Kidney epithelial cell (primary cell): Measurements from ENCODE around the gene DIP2C. TPM values are rescaled to one million over a fixed set of nuclear protein-coding genes. Genes with fewer than 3 reads are reported as not detected.

ENCODE experiments used
- DNase-seq: peaks from one replicate; pipeline ENCODE4 v3.0.0-alpha.2; 2010; ENCODE audit warnings: low read depth
- H3K27me3 ChIP-seq: 2 replicates; pipeline ENCODE4 v1.6.0; 2011; ENCODE audit warnings: low read length; ENCODE audit not compliant: control insufficient read depth, insufficient read depth
- H3K36me3 ChIP-seq: 2 replicates; pipeline ENCODE4 v1.5.1; 2011; ENCODE audit warnings: low read length; ENCODE audit not compliant: control insufficient read depth, insufficient read depth
- H3K4me3 ChIP-seq: 2 replicates; pipeline ENCODE4 v1.5.1; 2011; ENCODE audit warnings: low read depth, mild to moderate bottlenecking, control low read depth, low read length
- total RNA-seq: library from RNA; depleted of rRNA; stranded (reverse); fragments of >200 nt; gene quantifications from 2 replicates; pipeline ENCODE4 v1.2.3, GENCODE V29; 2015
- TF ChIP-seq, protein P1 (sequence below): IDR thresholded peaks from 2 replicates; pipeline ENCODE4 v1.5.1; 2011; ENCODE audit warnings: mild to moderate bottlenecking, moderate library complexity, low read length, control low read depth, inconsistent platforms; ENCODE audit not compliant: insufficient read depth, poor library complexity, severe bottlenecking

DIP2C gene
- total RNA-seq, 1 donor from 2014 or later, result 19.2 TPM

DNA sequence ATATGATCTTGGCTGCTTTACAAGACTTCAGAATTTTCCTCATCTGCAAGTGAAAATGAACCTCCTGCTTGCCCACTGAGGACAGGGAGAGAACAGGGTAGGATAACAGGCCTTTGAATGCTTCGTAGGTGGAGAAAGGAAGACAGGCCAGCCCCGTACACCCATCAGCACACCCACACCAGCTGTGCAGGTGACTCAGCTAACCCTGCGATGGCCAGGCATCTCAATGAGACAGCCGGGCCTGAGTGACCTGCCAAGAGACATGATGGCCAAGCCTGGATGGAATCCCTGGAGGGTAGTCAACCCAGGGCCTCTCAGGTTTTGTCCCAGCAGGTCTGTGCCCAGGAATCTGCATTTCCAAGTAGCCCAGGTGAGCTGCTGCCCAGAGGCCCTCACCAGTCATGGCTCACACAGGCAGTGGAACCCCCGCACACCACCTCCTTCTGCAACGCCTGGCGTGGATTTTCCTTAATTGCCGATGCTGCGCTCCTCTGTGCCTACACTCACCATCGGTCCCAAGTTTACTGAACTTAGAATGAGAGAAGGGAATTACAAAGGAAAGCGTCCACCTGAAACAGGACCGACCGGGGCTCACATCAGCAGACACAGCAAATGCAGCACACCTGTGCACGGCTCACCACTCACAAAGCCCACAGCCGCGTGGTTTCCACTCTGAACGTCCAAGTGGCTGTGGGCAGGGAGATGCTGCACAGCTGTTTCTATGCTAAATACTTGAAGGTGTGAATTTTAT, 163.7 kb downstream of the DIP2C start:
- H3K27me3 ChIP-seq, result no peaks in the 10 kb centered on the region
- H3K4me3 ChIP-seq, result no peak overlapping the region
- no peaks in the 10 kb centered on the region for H3K36me3 ChIP-seq
- TF ChIP-seq, protein P1, sequence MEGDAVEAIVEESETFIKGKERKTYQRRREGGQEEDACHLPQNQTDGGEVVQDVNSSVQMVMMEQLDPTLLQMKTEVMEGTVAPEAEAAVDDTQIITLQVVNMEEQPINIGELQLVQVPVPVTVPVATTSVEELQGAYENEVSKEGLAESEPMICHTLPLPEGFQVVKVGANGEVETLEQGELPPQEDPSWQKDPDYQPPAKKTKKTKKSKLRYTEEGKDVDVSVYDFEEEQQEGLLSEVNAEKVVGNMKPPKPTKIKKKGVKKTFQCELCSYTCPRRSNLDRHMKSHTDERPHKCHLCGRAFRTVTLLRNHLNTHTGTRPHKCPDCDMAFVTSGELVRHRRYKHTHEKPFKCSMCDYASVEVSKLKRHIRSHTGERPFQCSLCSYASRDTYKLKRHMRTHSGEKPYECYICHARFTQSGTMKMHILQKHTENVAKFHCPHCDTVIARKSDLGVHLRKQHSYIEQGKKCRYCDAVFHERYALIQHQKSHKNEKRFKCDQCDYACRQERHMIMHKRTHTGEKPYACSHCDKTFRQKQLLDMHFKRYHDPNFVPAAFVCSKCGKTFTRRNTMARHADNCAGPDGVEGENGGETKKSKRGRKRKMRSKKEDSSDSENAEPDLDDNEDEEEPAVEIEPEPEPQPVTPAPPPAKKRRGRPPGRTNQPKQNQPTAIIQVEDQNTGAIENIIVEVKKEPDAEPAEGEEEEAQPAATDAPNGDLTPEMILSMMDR, result no peak
- no peak for DNase-seq

DNA sequence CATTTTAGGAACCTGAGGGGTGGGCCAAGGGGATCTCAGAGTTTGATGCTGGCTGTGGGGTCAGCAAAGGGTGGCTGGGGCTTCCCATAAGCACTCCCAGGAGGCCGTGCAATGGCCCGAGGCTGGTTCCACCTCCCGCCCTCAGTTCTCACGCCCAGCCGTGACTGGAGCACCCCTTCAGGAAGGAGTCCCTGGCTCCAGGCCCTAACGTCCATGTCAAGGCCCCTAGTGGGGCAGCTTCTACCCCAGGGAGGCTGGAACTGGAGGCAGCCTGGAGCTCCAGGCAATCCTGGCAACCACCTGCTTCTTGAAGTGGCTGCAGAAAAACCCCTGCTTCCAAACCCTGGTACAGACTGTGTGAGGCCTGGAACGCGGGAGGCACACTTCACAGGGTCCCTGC, 165.5 kb downstream of the DIP2C start:
- no peak for DNase-seq
- TF ChIP-seq, protein P1, result no peak
- H3K36me3 ChIP-seq, result no peaks in the 10 kb centered on the region
- H3K4me3 ChIP-seq, result no peak overlapping the region
- H3K27me3 ChIP-seq, result no peaks in the 10 kb centered on the region

DNA sequence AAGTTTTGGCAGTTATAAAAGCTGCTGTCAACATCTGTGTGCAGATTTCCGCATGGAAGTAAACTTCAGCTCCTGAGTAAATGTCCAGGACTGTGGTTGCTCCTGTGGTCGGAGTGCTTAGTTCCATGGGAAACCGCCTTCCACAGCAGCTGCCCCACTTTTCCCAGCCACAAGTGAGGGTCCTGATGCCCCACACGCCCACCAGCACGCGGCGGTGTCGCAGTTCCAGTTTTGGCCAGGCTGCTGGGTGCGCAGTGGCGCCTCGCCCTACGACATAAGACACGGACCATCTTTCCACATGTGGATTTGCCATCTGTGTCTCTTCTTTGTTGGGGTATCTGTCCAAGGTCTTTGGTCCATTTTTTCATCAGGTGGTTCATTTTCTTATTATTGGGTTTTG, 167.1 kb downstream of the DIP2C start:
- TF ChIP-seq, protein P1, result no peak
- Histone ChIP-seq H3K36me3 (no peaks in the 10 kb centered on the region), H3K27me3 (no peaks in the 10 kb centered on the region), H3K4me3 (no peak overlapping the region)
- DNase-seq, result no peak

DNA sequence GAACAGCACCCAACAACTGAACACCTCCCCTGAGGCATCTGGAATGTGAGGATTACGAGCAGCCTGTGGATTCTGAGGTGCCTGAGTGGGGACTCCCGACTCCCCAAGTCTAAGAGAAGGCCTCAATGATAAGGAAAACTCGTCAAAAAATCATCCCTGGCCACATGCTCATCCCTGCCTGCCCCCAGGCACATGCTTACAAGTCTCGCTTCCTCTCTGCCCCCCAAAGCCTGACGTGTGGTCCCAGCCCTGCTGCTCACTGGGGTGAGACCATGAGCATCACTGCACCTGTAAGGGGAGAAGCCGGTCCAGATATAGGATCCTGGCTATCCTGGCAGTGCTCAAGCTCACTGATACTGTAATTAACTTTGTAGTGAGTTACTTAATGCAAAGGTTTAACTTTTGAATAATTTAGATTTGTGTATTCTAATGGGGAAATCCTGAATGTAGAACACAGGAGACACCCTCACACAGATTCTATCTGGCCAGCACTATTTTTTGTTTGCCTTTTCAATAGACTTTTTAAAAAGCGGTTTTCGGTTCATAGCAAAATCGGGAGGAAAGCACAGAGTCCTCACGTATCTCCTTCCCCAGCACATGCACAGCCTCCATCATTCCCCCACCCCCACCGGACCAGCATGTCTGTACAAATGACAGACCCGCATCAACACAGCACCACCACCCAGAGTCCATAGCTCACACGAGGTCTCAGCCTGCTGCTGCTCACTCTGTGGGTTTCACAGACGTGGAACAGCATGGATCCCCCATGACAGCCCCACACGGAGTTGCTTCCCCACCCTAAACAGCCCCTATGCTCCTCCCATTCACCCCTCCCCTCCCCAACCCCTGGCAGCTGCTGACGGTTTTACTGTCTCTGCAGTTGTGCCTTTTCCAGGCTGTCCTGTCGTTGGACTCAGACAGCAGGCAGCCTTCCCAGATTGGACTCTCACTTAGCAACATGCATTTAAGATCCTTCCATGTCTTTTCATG, 167.9 kb downstream of the DIP2C start:
- H3K27me3 ChIP-seq, result no peaks in the 10 kb centered on the region
- TF ChIP-seq, protein P1, result no peak
- DNase-seq, result no peak
- no peak overlapping the region for H3K4me3 ChIP-seq
- H3K36me3 ChIP-seq, result no peaks in the 10 kb centered on the region

DNA sequence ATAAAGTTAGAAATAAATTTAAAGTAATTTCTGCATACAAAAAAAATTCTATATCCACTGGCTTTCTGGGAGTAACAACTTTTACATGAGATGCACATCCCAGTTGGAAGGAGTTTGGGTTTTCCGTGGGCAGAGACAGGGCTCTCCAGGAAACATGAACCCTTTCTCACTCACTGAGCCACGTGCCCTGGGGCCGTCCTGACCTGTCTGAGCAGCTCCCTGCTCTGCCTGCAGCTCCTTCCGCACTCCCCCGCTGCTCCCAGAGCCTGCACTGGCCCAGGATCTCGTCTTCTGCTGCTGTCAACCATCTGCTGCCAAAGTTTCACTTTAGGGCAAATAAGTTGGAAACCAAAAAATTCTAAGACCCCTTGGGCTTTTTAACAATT, 169.1 kb downstream of the DIP2C start:
- no peak for DNase-seq
- Histone ChIP-seq H3K27me3 (no peaks in the 10 kb centered on the region), H3K4me3 (no peak overlapping the region), H3K36me3 (no peaks in the 10 kb centered on the region)
- TF ChIP-seq, protein P1, result no peak
